GM18858 (cell line): ENCODE measurements around the gene RNASEH2A.

Experiments
- ATAC-seq: cut with Tn5 transposase; IDR thresholded peaks from one replicate; pipeline ENCODE4 v1.9.1; 2021; ENCODE audit not compliant: unreplicated experiment

Gene RNASEH2A

DNA sequence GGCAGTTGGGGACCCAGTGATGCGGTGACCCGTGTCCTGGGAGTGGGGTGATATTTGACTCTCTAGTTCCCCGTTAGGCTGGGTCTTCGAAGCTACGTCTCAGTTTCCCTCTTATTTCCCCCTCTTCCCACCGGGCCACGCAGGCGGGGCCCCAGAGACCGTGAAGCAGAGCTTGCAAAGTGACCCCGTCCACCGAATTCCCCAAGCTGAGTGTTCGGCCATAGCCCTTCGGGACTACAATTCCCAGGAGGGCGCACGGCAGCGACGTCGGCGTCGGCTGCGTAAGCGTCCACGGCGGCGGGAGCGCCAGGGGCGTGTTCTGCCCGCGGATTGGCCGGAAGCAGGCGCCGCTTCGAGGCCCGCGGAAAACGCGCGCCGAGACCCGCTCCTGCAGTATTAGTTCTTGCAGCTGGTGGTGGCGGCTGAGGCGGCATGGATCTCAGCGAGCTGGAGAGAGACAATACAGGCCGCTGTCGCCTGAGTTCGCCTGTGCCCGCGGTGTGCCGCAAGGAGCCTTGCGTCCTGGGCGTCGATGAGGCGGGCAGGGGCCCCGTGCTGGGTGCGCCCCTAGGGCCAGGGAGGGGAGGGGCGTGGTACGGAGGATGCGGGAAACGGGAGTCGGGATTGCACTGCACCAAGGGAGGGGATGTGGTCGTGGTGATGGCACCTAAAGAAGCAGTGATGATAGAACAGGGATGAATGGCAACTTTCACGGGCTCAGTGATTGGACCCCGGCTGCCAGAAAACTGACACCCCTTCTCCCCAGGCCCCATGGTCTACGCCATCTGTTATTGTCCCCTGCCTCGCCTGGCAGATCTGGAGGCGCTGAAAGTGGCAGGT lies at the start of gene RNASEH2A:
TSS of gene RNASEH2A (plus strand) at position 343 of the 840 bp plus-strand sequence. CDS start at position 433, 90 bp downstream.
- ATAC-seq, result peak; percentile 83

DNA sequence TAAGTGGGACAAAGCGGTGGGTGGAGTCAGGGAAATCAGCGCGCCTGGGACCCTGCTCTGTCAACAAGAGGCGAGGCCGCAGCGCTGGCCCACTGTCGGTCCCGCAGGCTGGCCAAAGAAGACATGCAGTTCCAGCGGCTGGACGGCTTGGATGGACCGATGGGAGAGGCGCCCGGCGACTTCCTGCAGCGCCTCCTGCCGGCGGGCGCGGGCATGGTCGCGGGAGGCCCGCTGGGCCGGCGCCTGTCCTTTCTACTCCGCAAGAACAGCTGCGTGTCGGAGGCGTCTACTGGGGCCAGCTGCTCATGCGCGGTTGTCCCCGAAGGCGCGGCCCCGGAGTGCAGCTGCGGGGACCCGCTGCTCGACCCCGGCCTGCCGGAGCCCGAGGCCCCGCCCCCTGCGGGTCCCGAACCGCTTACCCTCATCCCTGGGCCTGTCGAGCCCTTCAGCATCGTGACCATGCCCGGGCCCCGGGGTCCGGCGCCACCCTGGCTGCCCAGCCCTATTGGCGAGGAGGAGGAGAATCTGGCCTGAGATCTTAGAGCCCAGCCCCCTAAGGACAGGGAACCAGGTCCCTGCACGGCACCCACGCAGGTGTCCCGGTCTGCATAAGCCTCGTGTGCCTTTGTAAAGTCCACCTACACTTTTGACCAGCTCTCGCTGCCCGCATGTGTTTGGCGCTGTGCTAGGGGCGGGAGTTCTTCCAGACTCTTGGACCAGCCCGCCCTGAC lies 48.7 kb upstream of the RNASEH2A start:
- no peak for ATAC-seq

DNA sequence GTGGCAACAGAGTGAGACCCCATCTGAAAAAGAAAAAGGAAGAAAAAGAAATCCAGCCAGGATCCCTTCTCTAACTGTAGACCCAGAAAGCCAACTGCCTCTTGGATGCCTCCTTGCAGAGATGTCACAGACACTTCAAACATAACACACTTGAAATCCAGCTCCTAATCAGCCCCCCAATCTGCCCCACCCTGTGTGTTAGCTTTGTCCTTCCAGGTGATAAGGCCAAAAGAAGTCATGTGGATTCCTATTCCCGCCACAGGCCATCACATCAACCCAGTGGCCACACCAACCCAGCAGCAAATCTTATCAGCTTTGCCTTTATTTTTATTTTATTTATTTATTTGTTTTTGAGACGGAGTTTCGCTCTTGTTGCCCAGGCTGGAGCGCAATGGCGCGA lies 46.7 kb upstream of the RNASEH2A start:
- no peak for ATAC-seq

- no peak for ATAC-seq
Observed at GRCh38 chr19:12763100-12763499, 43.3 kb upstream of the RNASEH2A start.

- no peak for ATAC-seq
Observed at GRCh38 chr19:12764698-12765097, 41.7 kb upstream of the RNASEH2A start.

GRCh38 chr19:12766051-12766521 lies 40.3 kb upstream of the RNASEH2A start:
- no peak for ATAC-seq

DNA sequence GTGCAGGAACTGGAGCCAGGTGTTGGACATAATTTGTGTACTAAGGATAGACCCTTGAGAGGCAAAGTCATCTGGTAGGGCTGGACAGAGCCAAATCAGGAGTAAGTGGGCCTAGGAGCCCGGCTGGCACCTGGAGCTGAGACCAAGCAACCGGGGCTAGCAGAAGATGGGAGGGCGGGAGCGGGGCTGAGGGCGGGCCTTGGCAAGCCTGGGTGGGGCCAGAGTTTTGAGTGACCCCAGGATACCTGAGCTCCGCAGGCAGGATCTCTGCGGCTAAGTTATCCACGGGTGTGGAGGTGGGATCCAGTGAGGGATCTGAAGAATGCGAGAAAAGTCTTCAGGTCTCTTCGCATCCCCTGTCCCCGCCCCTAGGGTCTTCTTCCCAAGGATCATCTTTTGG lies 39.2 kb upstream of the RNASEH2A start:
- ATAC-seq, result no peak

GRCh38 chr19:12767666-12768065 lies 38.7 kb upstream of the RNASEH2A start:
- ATAC-seq, result no peak

GRCh38 chr19:12769689-12770088 lies 36.7 kb upstream of the RNASEH2A start:
- no peak for ATAC-seq

DNA sequence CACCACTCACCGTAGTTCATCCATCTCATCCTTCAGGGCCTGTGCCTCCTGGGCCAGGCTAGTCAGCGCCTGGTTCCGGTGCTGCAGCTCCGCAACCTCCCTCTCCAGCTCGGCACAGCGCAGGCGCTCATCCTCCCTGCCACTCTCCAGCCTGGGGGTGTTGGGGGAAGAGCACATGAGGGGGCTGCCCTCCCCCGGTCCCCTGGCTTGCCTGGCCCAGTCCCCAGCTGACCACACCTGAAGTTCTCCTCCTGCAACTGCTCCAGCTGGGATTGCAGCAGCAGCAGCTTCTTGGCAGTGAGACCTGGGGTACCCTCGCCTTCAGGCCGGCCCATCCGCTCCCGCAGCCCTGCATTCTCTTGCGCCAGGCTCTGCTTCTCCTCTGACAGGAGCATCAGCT lies 35.5 kb upstream of the RNASEH2A start:
- ATAC-seq, result no peak

- ATAC-seq, result no peak
Observed at GRCh38 chr19:12772323-12772722, 34.1 kb upstream of the RNASEH2A start.

- ATAC-seq, result no peak
Observed at GRCh38 chr19:12773571-12773970, 32.8 kb upstream of the RNASEH2A start.

GRCh38 chr19:12774588-12775555 lies 31.5 kb upstream of the RNASEH2A start, which contains the start of gene HOOK2:
Gene HOOK2, minus strand, starts transcription at chr19:12775552. Its CDS starts 103 bp downstream, at chr19:12775449.
- ATAC-seq, result no peak

DNA sequence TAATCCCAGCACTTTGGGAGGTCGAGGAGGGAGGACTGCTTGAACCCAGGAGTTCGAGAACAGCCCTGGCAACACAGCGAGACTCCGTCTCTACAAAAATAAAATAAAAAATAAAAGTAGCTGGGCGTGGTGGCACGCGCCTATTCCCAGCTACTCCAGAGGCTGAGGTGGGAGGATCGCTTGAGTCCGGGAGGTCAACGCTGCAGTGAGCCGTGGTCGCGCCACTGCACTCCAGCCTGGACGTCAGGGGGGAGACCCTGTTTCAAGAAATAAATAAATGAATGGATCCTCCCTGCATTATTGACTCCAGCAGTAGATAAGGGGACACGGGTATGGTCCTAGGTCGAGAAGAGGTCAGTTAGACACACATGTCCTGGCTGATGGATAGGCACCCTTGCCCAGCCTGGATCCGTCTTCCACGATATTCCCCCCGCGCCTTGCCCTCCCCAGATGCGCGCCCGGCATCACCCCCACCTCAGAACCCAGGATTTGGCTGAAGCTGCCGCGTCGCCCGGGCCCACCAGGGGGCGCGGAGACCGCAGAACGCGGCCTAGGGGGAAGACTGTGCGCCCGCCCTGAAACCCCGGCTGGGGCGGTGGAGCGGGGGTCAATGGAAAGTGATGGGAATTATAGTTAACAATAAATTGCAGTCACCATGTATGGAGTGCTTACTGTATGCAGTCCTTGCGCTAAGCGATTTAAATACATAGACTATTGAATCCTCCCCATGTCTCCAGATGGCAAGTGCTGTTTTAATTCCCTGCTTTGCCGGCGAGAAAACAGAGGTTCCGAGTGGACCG lies 29.0 kb upstream of the RNASEH2A start:
- ATAC-seq, result no peak

DNA sequence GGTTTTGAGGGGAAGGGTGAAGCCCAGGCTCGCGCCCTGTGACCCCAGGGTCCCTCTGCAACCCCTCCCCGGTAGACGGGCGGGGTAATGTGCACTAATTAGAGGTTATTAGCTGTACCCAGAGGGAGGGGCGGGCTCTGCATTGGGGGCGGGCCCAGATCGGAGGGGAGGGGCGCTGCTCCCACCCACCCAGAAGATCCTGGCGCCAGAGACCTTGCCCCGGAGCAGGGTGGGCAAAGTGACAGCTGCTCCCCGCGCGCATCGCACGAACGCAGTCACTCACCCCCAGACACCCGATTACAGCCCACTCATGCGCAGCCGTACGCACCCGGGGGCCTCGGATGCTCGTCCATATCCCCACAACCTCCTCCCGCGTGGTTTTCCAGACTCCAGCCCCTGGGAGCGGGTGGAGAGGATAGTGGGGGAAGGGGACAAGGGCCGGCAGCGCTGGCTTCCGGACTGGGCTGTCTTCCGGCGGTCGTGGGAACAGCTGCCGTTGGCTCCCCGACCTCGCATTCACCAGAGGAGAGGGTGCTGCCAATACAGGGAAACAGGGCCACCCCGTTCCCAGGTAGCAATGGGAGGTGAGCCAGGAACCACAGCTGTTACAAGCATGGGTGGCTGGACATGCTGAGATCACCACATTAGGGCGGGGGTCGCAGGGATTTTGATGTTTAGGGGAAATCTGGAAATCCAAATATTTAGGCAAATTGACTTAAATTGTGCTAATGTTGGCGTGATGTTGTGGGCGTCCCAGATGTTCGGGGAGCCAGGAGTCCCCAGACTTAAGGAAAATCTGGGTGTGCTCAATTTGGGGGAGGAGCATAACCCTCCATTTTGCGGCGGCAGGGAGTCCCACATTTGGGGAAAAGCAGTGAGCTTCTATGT lies 28.1 kb upstream of the RNASEH2A start:
- no peak for ATAC-seq

GRCh38 chr19:12778905-12779161 lies 27.6 kb upstream of the RNASEH2A start:
- ATAC-seq, result no peak

GRCh38 chr19:12779162-12779993 lies 27.0 kb upstream of the RNASEH2A start:
- no peak for ATAC-seq

- ATAC-seq, result no peak
Observed at GRCh38 chr19:12782174-12782423, 24.3 kb upstream of the RNASEH2A start.
